Transverse colon (tissue), 4 donors: Measurements from ENCODE around the gene PCBD1. TPM values are rescaled to one million over a fixed set of nuclear protein-coding genes. Genes with fewer than 3 reads are reported as not detected.
"Not testable (repeated sequence)": the region's sequence is repeated elsewhere in the genome, so short reads cannot be mapped to it uniquely, and the experiment has no call there.

Experiments used
- DNase-seq: peaks from one replicate; pipeline ENCODE4 v3.0.0-alpha.2; 2019
- H3K27ac ChIP-seq, 4 donors: fragments of 200-600 bp; sonication (generic); 2 replicates each; pipeline ENCODE4 v1.5.1; 2016 to 2018; ENCODE audit warnings: inconsistent platforms in 4 of 4
- H3K27me3 ChIP-seq: fragments of 200-600 bp; sonication (generic); 2 replicates; pipeline ENCODE4 v1.5.1; 2017; ENCODE audit warnings: inconsistent platforms
- H3K36me3 ChIP-seq, 4 donors: fragments of 200-600 bp; sonication (generic); 2 replicates each; pipeline ENCODE4 v1.5.1; 2017 to 2019; ENCODE audit warnings: inconsistent platforms in 4 of 4
- H3K4me1 ChIP-seq, 4 donors: fragments of 200-600 bp; sonication (generic); 2 replicates each; pipeline ENCODE4 v1.5.1; 2017 to 2020; ENCODE audit warnings: inconsistent platforms in 4 of 4
- H3K4me3 ChIP-seq, 4 donors: fragments of 200-600 bp; sonication (generic); 1 replicate in 1 of 4; 2 replicates in 3 of 4; pipeline versions ENCODE4 v1.5.1 to v1.6.1; 2017 to 2019; ENCODE audit warnings: inconsistent platforms in 4 of 4
- H3K9me3 ChIP-seq, 2 donors: fragments of 200-600 bp; sonication (generic); 2 replicates each; pipeline ENCODE4 v1.5.1; 2017 to 2019; ENCODE audit warnings: inconsistent platforms in 2 of 2
- EP300 ChIP-seq: sonication (generic); formaldehyde crosslinking; IDR thresholded peaks from one replicate; pipeline ENCODE4 v1.6.1; 2017; ENCODE audit warnings: antibody characterized with exemption, low read depth
- POLR2A ChIP-seq: fragments of 450-650 bp; IDR thresholded peaks from one replicate; pipeline ENCODE4 v1.6.1; 2016; ENCODE audit warnings: antibody characterized with exemption, mild to moderate bottlenecking, moderate library complexity
- POLR2AphosphoS5 ChIP-seq, 3 donors: sonication (generic); formaldehyde crosslinking; IDR thresholded peaks; one replicate each; pipeline ENCODE4 v1.6.1; 2016; ENCODE audit warnings: antibody characterized with exemption in 3 of 3
- WGBS, 2 donors: methylation state at CpG; one replicate each; pipeline ENCODE4 v1.1.5; 2018; ENCODE audit warnings: low coverage in 1 of 2; 5-methylcytosine and 5-hydroxymethylcytosine counted together
- in situ Hi-C, 4 donors: fragments of 200-750 bp; cut with MboI; loops; one replicate each; pipeline versions ENCODE4 v1.15.0 to v1.15.1; 2017; ENCODE audit warnings: low sequenced_read_pairs in 3 of 4, low pct_ligation_motif_present in 1 of 4, low pct_unique_long_range_greater_than_20kb in 1 of 4
- intact Hi-C: fragments of 100-400 bp; cut with DNase I; formaldehyde crosslinking; loops from one replicate; pipeline ENCODE4 v1.15.1; 2023; ENCODE audit warnings: low total_unique reads
- total RNA-seq, 4 donors: library from RNA; depleted of rRNA; stranded (reverse); fragments of >200 nt; gene quantifications; one replicate each; pipeline ENCODE4 v1.1.0, GENCODE V29; 2016
- TF ChIP-seq, protein P1 (sequence below), 5 experiments: fragments of 200-600 bp in 3 of 5; fragments of 450-650 bp in 2 of 5; sonication (generic) in 3 of 5; IDR thresholded peaks; 1 replicate in 2 of 5; 2 replicates in 3 of 5; pipeline ENCODE4 v1.5.1; 2016 to 2017; ENCODE audit warnings: antibody characterized with exemption in 5 of 5, inconsistent platforms in 3 of 5, mild to moderate bottlenecking in 2 of 5, moderate library complexity in 1 of 5

Gene PCBD1
- total RNA-seq, 4 donors from 2014 or later: 21.7 to 69.6 (median 44.8) TPM

DNA sequence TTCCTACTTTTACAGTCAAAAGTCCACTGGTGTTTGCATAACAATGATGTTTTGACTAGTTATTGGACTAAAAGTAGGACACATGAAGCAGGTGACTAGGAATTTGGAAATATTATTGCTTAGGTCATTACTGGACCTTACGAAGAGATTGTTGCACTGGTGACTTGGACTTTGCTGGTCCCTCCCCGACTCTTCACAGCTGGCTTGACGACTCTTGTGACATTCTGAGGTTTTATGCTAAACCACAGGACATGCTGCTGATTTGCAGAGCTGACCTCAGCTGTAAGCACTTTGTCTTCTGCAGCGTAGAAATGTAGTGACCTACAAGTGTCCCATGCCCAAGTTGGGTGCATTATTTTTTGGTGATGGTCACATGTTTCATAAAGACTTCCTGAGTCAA is 21.9 kb downstream of the PCBD1 start:
- intact Hi-C loops: no loop called here
- 72% methylated on average over 4 of the region's 4 CpGs; no CpG with 5 or more reads in 1 of the 2 donors for WGBS, 2 donors
- H3K27ac ChIP-seq: no peak overlapping the region

DNA sequence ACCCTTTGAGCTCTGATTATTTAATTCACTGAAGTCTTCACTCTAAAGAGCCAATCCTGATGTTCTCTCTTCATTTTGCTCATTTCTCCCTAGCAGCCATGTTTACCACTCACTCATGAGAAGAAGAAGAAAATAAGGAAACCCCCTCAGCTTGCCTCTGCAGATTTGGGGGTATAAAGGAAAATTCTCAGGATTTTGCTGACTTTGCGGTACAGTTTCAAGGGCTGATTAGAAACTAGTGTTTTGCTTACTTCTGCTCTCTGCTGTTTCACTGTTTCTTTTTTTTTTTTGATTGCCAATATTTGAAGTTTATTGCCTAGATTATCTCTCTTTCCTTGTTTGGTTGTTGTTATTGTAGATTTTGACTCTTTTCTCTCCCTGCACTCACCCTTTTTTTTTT is 23.4 kb downstream of the PCBD1 start:
- peaks cover 0 to 10% (median 0%) of the 10 kb centered on the region in 4 donors for H3K4me1 ChIP-seq
- no peak overlapping the region for H3K4me3 ChIP-seq
- H3K36me3 ChIP-seq: peaks cover 0 to 18% (median 8%) of the 10 kb centered on the region in 4 donors
- DNase-seq: no peak
- intact Hi-C loops (no loop called here), in situ Hi-C loops (no loop called here)
- WGBS, 2 donors: 84 to 89% methylated on average over 1 of the region's 1 CpG
- no peaks in the 10 kb centered on the region for H3K9me3 ChIP-seq
- H3K27ac ChIP-seq: no peak overlapping the region
- TF ChIP-seq, protein P1, sequence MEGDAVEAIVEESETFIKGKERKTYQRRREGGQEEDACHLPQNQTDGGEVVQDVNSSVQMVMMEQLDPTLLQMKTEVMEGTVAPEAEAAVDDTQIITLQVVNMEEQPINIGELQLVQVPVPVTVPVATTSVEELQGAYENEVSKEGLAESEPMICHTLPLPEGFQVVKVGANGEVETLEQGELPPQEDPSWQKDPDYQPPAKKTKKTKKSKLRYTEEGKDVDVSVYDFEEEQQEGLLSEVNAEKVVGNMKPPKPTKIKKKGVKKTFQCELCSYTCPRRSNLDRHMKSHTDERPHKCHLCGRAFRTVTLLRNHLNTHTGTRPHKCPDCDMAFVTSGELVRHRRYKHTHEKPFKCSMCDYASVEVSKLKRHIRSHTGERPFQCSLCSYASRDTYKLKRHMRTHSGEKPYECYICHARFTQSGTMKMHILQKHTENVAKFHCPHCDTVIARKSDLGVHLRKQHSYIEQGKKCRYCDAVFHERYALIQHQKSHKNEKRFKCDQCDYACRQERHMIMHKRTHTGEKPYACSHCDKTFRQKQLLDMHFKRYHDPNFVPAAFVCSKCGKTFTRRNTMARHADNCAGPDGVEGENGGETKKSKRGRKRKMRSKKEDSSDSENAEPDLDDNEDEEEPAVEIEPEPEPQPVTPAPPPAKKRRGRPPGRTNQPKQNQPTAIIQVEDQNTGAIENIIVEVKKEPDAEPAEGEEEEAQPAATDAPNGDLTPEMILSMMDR (IDR thresholded peaks at IDR 0.05): no peak
- TF ChIP-seq POLR2A: no peak
- no peak for TF ChIP-seq EP300
- no peak for TF ChIP-seq POLR2AphosphoS5 (IDR thresholded peaks at IDR 0.05)
- H3K27me3 ChIP-seq: no peaks in the 10 kb centered on the region

More for the DNA sequence above, 21.9 kb downstream of the PCBD1 start:
- H3K27me3 ChIP-seq: no peaks in the 10 kb centered on the region
- peaks cover 0 to 15% (median 6%) of the 10 kb centered on the region in 4 donors for H3K36me3 ChIP-seq
- in situ Hi-C loops: no loop called here
- no peak for DNase-seq
- no peak overlapping the region for H3K4me3 ChIP-seq
- no peaks in the 10 kb centered on the region for H3K9me3 ChIP-seq
- no peak for TF ChIP-seq POLR2A
- no peak for TF ChIP-seq POLR2AphosphoS5 (IDR thresholded peaks at IDR 0.05)
- TF ChIP-seq EP300: no peak
- TF ChIP-seq, protein P1 (IDR thresholded peaks at IDR 0.05): no peak
- H3K4me1 ChIP-seq: peaks cover 0 to 10% (median 0%) of the 10 kb centered on the region in 4 donors

DNA sequence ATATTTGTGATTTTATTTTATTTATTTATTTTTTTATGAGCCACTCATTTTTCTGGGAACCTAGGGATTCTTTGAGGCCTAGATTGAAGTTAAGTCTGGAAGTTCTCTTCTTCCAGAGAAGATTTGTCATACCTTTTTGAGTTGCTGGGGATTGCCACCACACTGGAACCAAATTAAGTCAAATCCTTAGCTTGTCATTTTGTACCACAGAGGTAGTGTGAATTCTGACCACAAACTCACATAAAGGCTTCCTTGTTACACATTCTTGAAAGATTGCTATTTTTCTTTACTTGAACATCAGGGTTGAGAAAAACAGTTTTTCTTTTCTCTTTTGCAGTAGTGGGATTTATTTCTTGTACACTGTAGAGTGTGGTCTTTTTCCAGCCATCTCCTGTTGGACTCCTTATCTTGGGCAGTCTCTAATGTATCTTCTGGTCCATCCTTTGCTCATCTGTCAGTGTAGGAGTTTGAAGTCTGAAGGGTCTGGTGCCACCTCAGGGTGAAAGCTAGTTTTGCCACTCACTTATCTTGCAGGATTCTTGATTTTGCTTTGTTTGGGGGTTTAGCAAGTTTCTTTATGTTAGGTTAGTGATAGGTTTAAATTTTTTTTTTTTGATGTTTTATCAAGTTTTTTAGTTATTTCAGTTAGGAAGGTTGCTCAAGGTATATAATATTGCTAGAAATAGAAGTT is 24.8 kb downstream of the PCBD1 start:
- no peak overlapping the region for H3K27ac ChIP-seq
- intact Hi-C loops: no loop called here
- no peaks in the 10 kb centered on the region for H3K9me3 ChIP-seq
- peaks cover 0 to 27% (median 11%) of the 10 kb centered on the region in 4 donors for H3K36me3 ChIP-seq
- H3K4me3 ChIP-seq: no peak overlapping the region
- in situ Hi-C loops: no loop called here
- TF ChIP-seq POLR2A: no peak
- TF ChIP-seq, protein P1 (IDR thresholded peaks at IDR 0.05): no peak
- no peak for TF ChIP-seq POLR2AphosphoS5 (IDR thresholded peaks at IDR 0.05)
- TF ChIP-seq EP300: no peak
- no peak for DNase-seq
- no peaks in the 10 kb centered on the region for H3K27me3 ChIP-seq
- H3K4me1 ChIP-seq: peaks cover 0 to 10% (median 0%) of the 10 kb centered on the region in 4 donors

DNA sequence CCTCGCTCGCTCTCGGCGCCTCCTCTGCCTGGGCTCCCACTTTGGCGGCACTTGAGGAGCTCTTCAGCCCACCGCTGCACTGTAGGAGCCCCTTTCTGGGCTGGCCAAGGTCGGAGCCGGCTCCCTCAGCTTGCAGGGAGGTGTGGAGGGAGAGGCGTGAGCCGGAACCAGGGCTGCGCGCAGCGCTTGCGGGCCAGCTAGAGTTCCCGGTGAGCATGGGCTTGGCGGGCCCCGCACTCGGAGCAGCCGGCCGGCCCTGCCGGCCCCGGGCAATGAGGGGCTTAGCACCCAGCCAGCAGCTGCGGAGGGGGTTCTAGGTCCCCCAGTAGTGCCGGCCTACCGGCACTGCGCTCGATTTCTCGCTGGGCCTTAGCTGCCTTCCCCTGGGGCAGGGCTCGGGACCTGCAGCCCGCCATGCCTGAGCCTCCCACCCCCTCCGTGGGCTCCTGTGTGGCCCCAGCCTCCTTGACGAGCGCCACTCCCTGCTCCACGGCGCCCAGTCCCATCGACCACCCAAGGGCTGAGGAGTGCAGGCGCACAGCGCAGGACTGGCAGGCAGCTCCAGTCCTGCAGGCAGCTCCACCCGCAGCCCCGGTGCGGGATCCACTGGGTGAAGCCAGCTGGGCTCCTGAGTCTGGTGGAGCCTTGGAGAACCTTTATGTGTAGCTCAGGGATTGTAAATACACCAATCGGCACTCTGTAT is 26.7 kb downstream of the PCBD1 start:
- H3K9me3 ChIP-seq, DNase-seq, H3K27ac ChIP-seq, H3K27me3 ChIP-seq, H3K4me3 ChIP-seq, H3K4me1 ChIP-seq, intact Hi-C loops, in situ Hi-C loops: not testable (repeated sequence)
- H3K36me3 ChIP-seq: peaks cover 0 to 40% (median 15%) of the 10 kb centered on the region in 4 donors
- WGBS, 2 donors: 97 to 100% methylated on average over 1 to 23 of the region's 42 CpGs
